Measurements from ENCODE around the gene CDK6.

- TF ChIP-seq CTCF (IDR thresholded peaks at IDR 0.05; ENCODE audit: low read depth, low read length), result no peak
- TF ChIP-seq MAX (IDR thresholded peaks at IDR 0.05; ENCODE audit: low read depth, low read length), result no peak
- no peak for TF ChIP-seq POLR2A (IDR thresholded peaks at IDR 0.05; ENCODE audit: extremely low read depth, insufficient read length)
- no peak for TF ChIP-seq MYC (IDR thresholded peaks at IDR 0.05; ENCODE audit: low read depth, low read length)
Measured at GRCh38 chr7:92622030-92622429, 214.3 kb downstream of the CDK6 start.

Measured in NB4 (cell line).